Nephron (organoid): ENCODE results near the gene WDCP.
"Not testable (repeated sequence)": the region's sequence is repeated elsewhere in the genome, so short reads cannot be mapped to it uniquely, and the experiment has no call there.

Experiments
- H3K27ac Mint-ChIP-seq, 3 experiments: 2 replicates each; pipeline ENCODE4 v1.8.0; 2020; ENCODE audit warnings: mixed read lengths in 3 of 3, mild to moderate bottlenecking in 2 of 3, moderate library complexity in 1 of 3
- H3K27me3 Mint-ChIP-seq: 2 replicates; pipeline ENCODE4 v1.8.0; 2021; ENCODE audit warnings: low read depth, mild to moderate bottlenecking, moderate library complexity, mixed read lengths
- H3K36me3 Mint-ChIP-seq: 2 replicates; pipeline ENCODE4 v1.8.0; 2020; ENCODE audit warnings: low read depth, mixed read lengths
- H3K4me1 Mint-ChIP-seq: 2 replicates; pipeline ENCODE4 v1.8.0; 2020; ENCODE audit warnings: mixed read lengths
- H3K4me3 Mint-ChIP-seq, 3 experiments: 2 replicates each; pipeline ENCODE4 v1.8.0; 2020; ENCODE audit warnings: mild to moderate bottlenecking in 3 of 3, mixed read lengths in 3 of 3, moderate library complexity in 2 of 3
- H3K9me3 Mint-ChIP-seq: 2 replicates; pipeline ENCODE4 v1.8.0; 2020; ENCODE audit warnings: mixed read lengths
- CTCF ChIP-seq, 3 experiments: fragments of 200-600 bp; sonication (generic); IDR thresholded peaks; one replicate each; pipeline ENCODE4 v1.5.0; 2021; ENCODE audit warnings: antibody characterized with exemption in 3 of 3; ENCODE audit not compliant: unreplicated experiment in 3 of 3

The WDCP gene

GRCh38 chr2:24047703-24048033, 477 bp upstream of the WDCP start:
- Mint-ChIP-seq H3K9me3 (no peaks in the 10 kb centered on the region), H3K36me3 (peaks cover 5% of the 10 kb centered on the region), H3K4me1 (peaks cover 20% of the 10 kb centered on the region), H3K27ac (peak overlapping the region in 2 of 3 experiments; percentile 47 to 80), H3K4me3 (peak overlapping the region; percentile 90 to 95 (median 91)), H3K27me3 (no peaks in the 10 kb centered on the region)
- TF ChIP-seq CTCF (IDR thresholded peaks at IDR 0.05; ENCODE audit: unreplicated experiment in 3 of 3) = no peak

GRCh38 chr2:24046599-24046929, 627 bp downstream of the WDCP start:
- peak overlapping the region; percentile 90 to 95 (median 91) for H3K4me3 Mint-ChIP-seq
- no peak overlapping the region for H3K27ac Mint-ChIP-seq
- peaks cover 20% of the 10 kb centered on the region for H3K4me1 Mint-ChIP-seq
- peaks cover 5% of the 10 kb centered on the region for H3K36me3 Mint-ChIP-seq
- TF ChIP-seq CTCF (IDR thresholded peaks at IDR 0.05; ENCODE audit: unreplicated experiment in 3 of 3) = no peak
- no peaks in the 10 kb centered on the region for H3K9me3 Mint-ChIP-seq
- no peaks in the 10 kb centered on the region for H3K27me3 Mint-ChIP-seq

GRCh38 chr2:24045511-24046508, 1.4 kb downstream of the WDCP start:
- TF ChIP-seq CTCF (IDR thresholded peaks at IDR 0.05; ENCODE audit: unreplicated experiment in 3 of 3) = no peak
- Mint-ChIP-seq H3K4me3 (peak overlapping the region; percentile 90 to 95 (median 91)), H3K27ac (peak overlapping the region in 1 of 3 experiments; percentile 62), H3K27me3 (no peaks in the 10 kb centered on the region), H3K9me3 (no peaks in the 10 kb centered on the region), H3K4me1 (peaks cover 20% of the 10 kb centered on the region), H3K36me3 (peaks cover 5% of the 10 kb centered on the region)

- H3K36me3 Mint-ChIP-seq = peaks cover 12% of the 10 kb centered on the region
- H3K27me3 Mint-ChIP-seq, H3K4me3 Mint-ChIP-seq, H3K9me3 Mint-ChIP-seq, H3K27ac Mint-ChIP-seq: not testable (repeated sequence)
- peaks cover 20% of the 10 kb centered on the region for H3K4me1 Mint-ChIP-seq
Measured at GRCh38 chr2:24043133-24043532, 4.1 kb downstream of the WDCP start.

- Mint-ChIP-seq H3K4me3 (no peak overlapping the region), H3K36me3 (peaks cover 24% of the 10 kb centered on the region), H3K27ac (no peak overlapping the region), H3K27me3 (no peaks in the 10 kb centered on the region), H3K9me3 (no peaks in the 10 kb centered on the region), H3K4me1 (peaks cover 6% of the 10 kb centered on the region)
- no peak for TF ChIP-seq CTCF (IDR thresholded peaks at IDR 0.05; ENCODE audit: unreplicated experiment in 3 of 3)
Measured at GRCh38 chr2:24040511-24040910, 6.7 kb downstream of the WDCP start.

GRCh38 chr2:24038786-24039499, 8.2 kb downstream of the WDCP start:
- TF ChIP-seq CTCF (IDR thresholded peaks at IDR 0.05; ENCODE audit: unreplicated experiment in 3 of 3) = no peak
- Mint-ChIP-seq H3K27me3 (no peaks in the 10 kb centered on the region), H3K4me1 (no peaks in the 10 kb centered on the region), H3K36me3 (peaks cover 27% of the 10 kb centered on the region), H3K27ac (no peak overlapping the region), H3K4me3 (no peak overlapping the region), H3K9me3 (no peaks in the 10 kb centered on the region)
